ENCODE results near the gene DRP2.
"Not testable (repeated sequence)": the region's sequence is repeated elsewhere in the genome, so short reads cannot be mapped to it uniquely, and the experiment has no call there.

Gene DRP2

GRCh38 chrX:101263766-101264165 lies 44.2 kb downstream of the DRP2 start:
- Histone ChIP-seq H3K4me1 (ENCODE audit: insufficient read depth, low read length) (no peaks in the 10 kb centered on the region), H3K36me3 (ENCODE audit: insufficient read depth, low read length) (no peaks in the 10 kb centered on the region), H3K9me3 (ENCODE audit: control insufficient read depth, insufficient read depth, low read length) (no peaks in the 10 kb centered on the region), H3K9ac (ENCODE audit: low read depth, low read length) (no peak overlapping the region)

GRCh38 chrX:101265869-101266428 lies 46.4 kb downstream of the DRP2 start:
- Histone ChIP-seq H3K4me1 (ENCODE audit: insufficient read depth, low read length) (no peaks in the 10 kb centered on the region), H3K9ac (ENCODE audit: low read depth, low read length) (no peak overlapping the region), H3K9me3 (ENCODE audit: control insufficient read depth, insufficient read depth, low read length) (no peaks in the 10 kb centered on the region), H3K36me3 (ENCODE audit: insufficient read depth, low read length) (no peaks in the 10 kb centered on the region)

- no peaks in the 10 kb centered on the region for H3K4me1 ChIP-seq (ENCODE audit: insufficient read depth, low read length)
- H3K36me3 ChIP-seq (ENCODE audit: insufficient read depth, low read length) = no peaks in the 10 kb centered on the region
- no peaks in the 10 kb centered on the region for H3K9me3 ChIP-seq (ENCODE audit: control insufficient read depth, insufficient read depth, low read length)
- H3K9ac ChIP-seq (ENCODE audit: low read depth, low read length) = no peak overlapping the region
Observed at GRCh38 chrX:101274198-101274597, 54.6 kb downstream of the DRP2 start.

- Histone ChIP-seq H3K4me1 (ENCODE audit: insufficient read depth, low read length) (no peaks in the 10 kb centered on the region), H3K9ac (ENCODE audit: low read depth, low read length) (no peak overlapping the region), H3K36me3 (ENCODE audit: insufficient read depth, low read length) (no peaks in the 10 kb centered on the region), H3K9me3 (ENCODE audit: control insufficient read depth, insufficient read depth, low read length) (no peaks in the 10 kb centered on the region)
Observed at GRCh38 chrX:101276238-101276637, 56.7 kb downstream of the DRP2 start.

GRCh38 chrX:101287402-101287801 lies 67.8 kb downstream of the DRP2 start:
- H3K36me3 ChIP-seq (ENCODE audit: insufficient read depth, low read length) = no peaks in the 10 kb centered on the region
- no peaks in the 10 kb centered on the region for H3K9me3 ChIP-seq (ENCODE audit: control insufficient read depth, insufficient read depth, low read length)
- H3K4me1 ChIP-seq (ENCODE audit: insufficient read depth, low read length) = no peaks in the 10 kb centered on the region
- no peak overlapping the region for H3K9ac ChIP-seq (ENCODE audit: low read depth, low read length)

- Histone ChIP-seq H3K9me3 (ENCODE audit: control insufficient read depth, insufficient read depth, low read length) (no peaks in the 10 kb centered on the region), H3K36me3 (ENCODE audit: insufficient read depth, low read length) (no peaks in the 10 kb centered on the region), H3K9ac (ENCODE audit: low read depth, low read length) (no peak within 1 kb of the TSS; the same call in 1 of the 2 replicates), H3K4me1 (ENCODE audit: insufficient read depth, low read length) (no peaks in the 10 kb centered on the region)
Observed at GRCh38 chrX:101290957-101291603, 71.5 kb downstream of the DRP2 start, which contains the start of gene TAF7L. Gene TAF7L, minus strand, starts transcription at chrX:101291334. Its CDS starts 3,791 bp downstream, at chrX:101287543.

- H3K9me3 ChIP-seq (ENCODE audit: control insufficient read depth, insufficient read depth, low read length); H3K9ac ChIP-seq (ENCODE audit: low read depth, low read length); H3K36me3 ChIP-seq (ENCODE audit: insufficient read depth, low read length); H3K4me1 ChIP-seq (ENCODE audit: insufficient read depth, low read length): not testable (repeated sequence)
Observed at GRCh38 chrX:101295603-101296002, 76.0 kb downstream of the DRP2 start.

- Histone ChIP-seq H3K9ac (ENCODE audit: low read depth, low read length) (no peak overlapping the region), H3K4me1 (ENCODE audit: insufficient read depth, low read length) (no peaks in the 10 kb centered on the region), H3K36me3 (ENCODE audit: insufficient read depth, low read length) (no peaks in the 10 kb centered on the region), H3K9me3 (ENCODE audit: control insufficient read depth, insufficient read depth, low read length) (no peaks in the 10 kb centered on the region)
Observed at GRCh38 chrX:101303790-101304189, 84.2 kb downstream of the DRP2 start.

Data from ES-I3 (cell line).